GM10266 (cell line): Measurements from ENCODE around the gene ABCC2.
"Not testable (repeated sequence)": the region's sequence is repeated elsewhere in the genome, so short reads cannot be mapped to it uniquely, and the experiment has no call there.

Experiments used
- DNase-seq: peaks from one replicate; pipeline ENCODE4 v3.0.0; 2012; ENCODE audit errors: extremely low spot score
- CTCF ChIP-seq: IDR thresholded peaks from 2 replicates; pipeline ENCODE4 v1.5.1; 2012; ENCODE audit warnings: mild to moderate bottlenecking, low read depth; ENCODE audit not compliant: control insufficient read depth, insufficient read depth; ENCODE audit errors: missing control alignments

Gene ABCC2

GRCh38 chr10:99874341-99875085 lies 92.1 kb downstream of the ABCC2 start:
- no peak for DNase-seq
- TF ChIP-seq CTCF = no peak

GRCh38 chr10:99875473-99875872 lies 93.0 kb downstream of the ABCC2 start:
- no peak for DNase-seq

GRCh38 chr10:99880080-99880835 lies 97.8 kb downstream of the ABCC2 start:
- no peak for DNase-seq
- TF ChIP-seq CTCF = no peak

More at GRCh38 chr10:99875473-99875872, 93.0 kb downstream of the ABCC2 start:
- no peak for TF ChIP-seq CTCF

GRCh38 chr10:99881371-99881770 lies 98.9 kb downstream of the ABCC2 start:
- DNase-seq = no peak
- TF ChIP-seq CTCF = no peak

- no peak for TF ChIP-seq CTCF
- DNase-seq = no peak
Observed at GRCh38 chr10:99883523-99883922, 101.1 kb downstream of the ABCC2 start.

GRCh38 chr10:99888622-99889021 lies 106.2 kb downstream of the ABCC2 start:
- TF ChIP-seq CTCF = no peak
- no peak for DNase-seq

- no peak for TF ChIP-seq CTCF
- DNase-seq = no peak
Observed at GRCh38 chr10:99894613-99895012, 112.2 kb downstream of the ABCC2 start.

- DNase-seq = not testable (repeated sequence)
Observed at GRCh38 chr10:99895066-99895465, 112.6 kb downstream of the ABCC2 start.
